ENCODE results near the gene SEMA3A. TPM values are rescaled to one million over a fixed set of nuclear protein-coding genes. Genes with fewer than 3 reads are reported as not detected.

SEMA3A gene
- polyA plus RNA-seq, 1 donor from 2014 or later = 0.08 TPM

GRCh38 chr7:84187087-84187805, 7.3 kb downstream of the SEMA3A start:
- no peaks in the 10 kb centered on the region for H3K4me1 Mint-ChIP-seq
- H3K4me3 Mint-ChIP-seq = no peak overlapping the region
- H3K27me3 Mint-ChIP-seq = no peaks in the 10 kb centered on the region
- H3K9me3 Mint-ChIP-seq = peaks cover 0 to 12% (median 0%) of the 10 kb centered on the region in 3 donors
- no peak overlapping the region for H3K27ac Mint-ChIP-seq
- no peaks in the 10 kb centered on the region for H3K36me3 Mint-ChIP-seq

- H3K4me3 Mint-ChIP-seq = no peak overlapping the region
- H3K36me3 Mint-ChIP-seq = no peaks in the 10 kb centered on the region
- no peak overlapping the region for H3K27ac Mint-ChIP-seq
- no peaks in the 10 kb centered on the region for H3K27me3 Mint-ChIP-seq
- H3K9me3 Mint-ChIP-seq = peaks cover 0 to 12% (median 0%) of the 10 kb centered on the region in 3 donors
- H3K4me1 Mint-ChIP-seq = no peaks in the 10 kb centered on the region
Measured at GRCh38 chr7:84183741-84184140, 10.8 kb downstream of the SEMA3A start.

GRCh38 chr7:84182301-84182700, 12.3 kb downstream of the SEMA3A start:
- H3K4me1 Mint-ChIP-seq = no peaks in the 10 kb centered on the region
- no peak overlapping the region for H3K27ac Mint-ChIP-seq
- no peaks in the 10 kb centered on the region for H3K36me3 Mint-ChIP-seq
- peaks cover 0 to 12% (median 0%) of the 10 kb centered on the region in 3 donors for H3K9me3 Mint-ChIP-seq
- H3K4me3 Mint-ChIP-seq = no peak overlapping the region
- no peaks in the 10 kb centered on the region for H3K27me3 Mint-ChIP-seq

- Mint-ChIP-seq H3K27me3 (no peaks in the 10 kb centered on the region), H3K36me3 (no peaks in the 10 kb centered on the region), H3K4me1 (no peaks in the 10 kb centered on the region), H3K9me3 (peaks cover 0 to 12% (median 0%) of the 10 kb centered on the region in 3 donors), H3K27ac (no peak overlapping the region), H3K4me3 (no peak overlapping the region)
Measured at GRCh38 chr7:84181628-84182027, 13.0 kb downstream of the SEMA3A start.

- Mint-ChIP-seq H3K4me3 (no peak overlapping the region), H3K9me3 (no peaks in the 10 kb centered on the region), H3K27me3 (no peaks in the 10 kb centered on the region), H3K36me3 (no peaks in the 10 kb centered on the region), H3K4me1 (no peaks in the 10 kb centered on the region), H3K27ac (no peak overlapping the region)
Measured at GRCh38 chr7:84177758-84178412, 16.7 kb downstream of the SEMA3A start.

- H3K27ac Mint-ChIP-seq = no peak overlapping the region
- no peaks in the 10 kb centered on the region for H3K27me3 Mint-ChIP-seq
- H3K9me3 Mint-ChIP-seq = no peaks in the 10 kb centered on the region
- no peaks in the 10 kb centered on the region for H3K36me3 Mint-ChIP-seq
- H3K4me3 Mint-ChIP-seq = no peak overlapping the region
- no peaks in the 10 kb centered on the region for H3K4me1 Mint-ChIP-seq
Measured at GRCh38 chr7:84176716-84177115, 17.9 kb downstream of the SEMA3A start.

- Mint-ChIP-seq H3K9me3 (no peaks in the 10 kb centered on the region), H3K36me3 (no peaks in the 10 kb centered on the region), H3K4me1 (no peaks in the 10 kb centered on the region), H3K27me3 (no peaks in the 10 kb centered on the region), H3K27ac (no peak overlapping the region), H3K4me3 (no peak overlapping the region)
Measured at GRCh38 chr7:84175461-84175860, 19.1 kb downstream of the SEMA3A start.

GRCh38 chr7:84170646-84171045, 23.9 kb downstream of the SEMA3A start:
- H3K4me1 Mint-ChIP-seq = no peaks in the 10 kb centered on the region
- H3K36me3 Mint-ChIP-seq = no peaks in the 10 kb centered on the region
- H3K4me3 Mint-ChIP-seq = no peak overlapping the region
- no peak overlapping the region for H3K27ac Mint-ChIP-seq
- H3K27me3 Mint-ChIP-seq = no peaks in the 10 kb centered on the region
- H3K9me3 Mint-ChIP-seq = peaks cover 0 to 1% (median 0%) of the 10 kb centered on the region in 3 donors

- no peak overlapping the region for H3K27ac Mint-ChIP-seq
- H3K36me3 Mint-ChIP-seq = no peaks in the 10 kb centered on the region
- no peaks in the 10 kb centered on the region for H3K27me3 Mint-ChIP-seq
- H3K4me3 Mint-ChIP-seq = no peak overlapping the region
- H3K4me1 Mint-ChIP-seq = no peaks in the 10 kb centered on the region
- peaks cover 0 to 2% (median 1%) of the 10 kb centered on the region in 3 donors for H3K9me3 Mint-ChIP-seq
Measured at GRCh38 chr7:84162584-84162983, 32.0 kb downstream of the SEMA3A start.

- Mint-ChIP-seq H3K36me3 (no peaks in the 10 kb centered on the region), H3K27me3 (no peaks in the 10 kb centered on the region), H3K4me1 (no peaks in the 10 kb centered on the region), H3K9me3 (peaks cover 0 to 7% (median 1%) of the 10 kb centered on the region in 3 donors), H3K4me3 (no peak overlapping the region), H3K27ac (no peak overlapping the region)
Measured at GRCh38 chr7:84162125-84162524, 32.5 kb downstream of the SEMA3A start.

- Mint-ChIP-seq H3K27me3 (no peaks in the 10 kb centered on the region), H3K27ac (no peak overlapping the region)
Measured at GRCh38 chr7:84161398-84161797, 33.2 kb downstream of the SEMA3A start.

GRCh38 chr7:84159435-84159834, 35.2 kb downstream of the SEMA3A start:
- Mint-ChIP-seq H3K4me3 (no peak overlapping the region), H3K4me1 (no peaks in the 10 kb centered on the region), H3K36me3 (no peaks in the 10 kb centered on the region), H3K9me3 (peaks cover 0 to 8% (median 0%) of the 10 kb centered on the region in 3 donors), H3K27me3 (no peaks in the 10 kb centered on the region), H3K27ac (no peak overlapping the region)

More at GRCh38 chr7:84161398-84161797, 33.2 kb downstream of the SEMA3A start:
- Mint-ChIP-seq H3K9me3 (peaks cover 0 to 8% (median 1%) of the 10 kb centered on the region in 3 donors), H3K4me3 (no peak overlapping the region), H3K4me1 (no peaks in the 10 kb centered on the region), H3K36me3 (no peaks in the 10 kb centered on the region)

GRCh38 chr7:84157171-84157570, 37.4 kb downstream of the SEMA3A start:
- peaks cover 0 to 8% (median 0%) of the 10 kb centered on the region in 3 donors for H3K9me3 Mint-ChIP-seq

GRCh38 chr7:84154991-84155781, 39.4 kb downstream of the SEMA3A start:
- no peaks in the 10 kb centered on the region for H3K36me3 Mint-ChIP-seq
- H3K27ac Mint-ChIP-seq = no peak overlapping the region
- peaks cover 0 to 8% (median 0%) of the 10 kb centered on the region in 3 donors for H3K9me3 Mint-ChIP-seq
- no peaks in the 10 kb centered on the region for H3K27me3 Mint-ChIP-seq
- H3K4me1 Mint-ChIP-seq = no peaks in the 10 kb centered on the region
- no peak overlapping the region for H3K4me3 Mint-ChIP-seq

More at GRCh38 chr7:84157171-84157570, 37.4 kb downstream of the SEMA3A start:
- H3K36me3 Mint-ChIP-seq = no peaks in the 10 kb centered on the region
- no peaks in the 10 kb centered on the region for H3K27me3 Mint-ChIP-seq
- H3K27ac Mint-ChIP-seq = no peak overlapping the region
- no peak overlapping the region for H3K4me3 Mint-ChIP-seq
- no peaks in the 10 kb centered on the region for H3K4me1 Mint-ChIP-seq

- no peak overlapping the region for H3K4me3 Mint-ChIP-seq
- no peaks in the 10 kb centered on the region for H3K27me3 Mint-ChIP-seq
Measured at GRCh38 chr7:84152995-84153394, 41.6 kb downstream of the SEMA3A start.

More at GRCh38 chr7:84152995-84153394, 41.6 kb downstream of the SEMA3A start:
- Mint-ChIP-seq H3K9me3 (peaks cover 0 to 8% (median 3%) of the 10 kb centered on the region in 3 donors), H3K36me3 (no peaks in the 10 kb centered on the region), H3K27ac (no peak overlapping the region), H3K4me1 (no peaks in the 10 kb centered on the region)
